Breast epithelium (tissue), 3 donors: ENCODE measurements around the gene NSUN2.

ENCODE experiments used
- CTCF ChIP-seq, 3 donors: fragments of 450-650 bp; IDR thresholded peaks; one replicate each; pipeline ENCODE4 v1.5.1; 2016 to 2017; ENCODE audit warnings: antibody characterized with exemption in 3 of 3, mild to moderate bottlenecking in 3 of 3, moderate library complexity in 3 of 3
- POLR2AphosphoS5 ChIP-seq, 3 donors: sonication (generic); formaldehyde crosslinking; IDR thresholded peaks; one replicate each; pipeline ENCODE4 v1.6.1; 2017; ENCODE audit warnings: antibody characterized with exemption in 3 of 3

DNA sequence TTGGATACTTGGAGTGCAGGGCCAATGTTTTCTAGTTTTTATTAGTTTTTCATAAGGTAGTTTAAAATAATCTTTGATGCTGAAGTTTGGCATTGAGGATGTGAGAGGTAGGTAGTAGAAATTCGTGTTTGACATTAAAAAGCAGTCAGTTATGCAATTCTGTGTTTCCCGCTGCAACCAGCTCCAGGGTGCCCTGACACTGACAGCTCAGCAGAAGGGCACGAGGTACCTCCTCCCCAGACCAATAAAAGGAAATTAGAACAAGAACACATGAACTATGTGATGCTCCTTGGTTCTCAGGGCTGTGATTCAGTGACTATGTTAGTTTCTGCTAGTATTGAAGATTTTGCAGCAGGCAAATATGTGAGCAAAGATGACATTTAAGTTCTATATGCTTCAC lies 40.2 kb downstream of the NSUN2 start:
- TF ChIP-seq CTCF (IDR thresholded peaks at IDR 0.05), result no peak
- no peak for TF ChIP-seq POLR2AphosphoS5 (IDR thresholded peaks at IDR 0.05)
